Fibroblast of the aortic adventitia (primary cell): ENCODE measurements around the gene RANBP3. TPM values are rescaled to one million over a fixed set of nuclear protein-coding genes. Genes with fewer than 3 reads are reported as not detected.

ENCODE experiments used
- DNase-seq: peaks from one replicate; pipeline ENCODE4 v3.0.0-alpha.2; 2010; ENCODE audit warnings: low read depth
- H3K4me3 ChIP-seq: 2 replicates; pipeline ENCODE4 v1.5.1; 2011; ENCODE audit warnings: low read depth, mild to moderate bottlenecking, control low read depth, low read length, moderate library complexity
- total RNA-seq: library from RNA; depleted of rRNA; stranded (reverse); fragments of >200 nt; gene quantifications from 2 replicates; pipeline ENCODE4 v1.2.3, GENCODE V29; 2012; ENCODE audit warnings: low replicate concordance
- TF ChIP-seq, protein P1 (sequence below): IDR thresholded peaks from 2 replicates; pipeline ENCODE4 v1.5.1; 2011; ENCODE audit warnings: mild to moderate bottlenecking, low read length, control low read depth, inconsistent platforms; ENCODE audit not compliant: insufficient read depth

The RANBP3 gene
- total RNA-seq, 1 donor: 58.0 TPM

- TF ChIP-seq, protein P1, sequence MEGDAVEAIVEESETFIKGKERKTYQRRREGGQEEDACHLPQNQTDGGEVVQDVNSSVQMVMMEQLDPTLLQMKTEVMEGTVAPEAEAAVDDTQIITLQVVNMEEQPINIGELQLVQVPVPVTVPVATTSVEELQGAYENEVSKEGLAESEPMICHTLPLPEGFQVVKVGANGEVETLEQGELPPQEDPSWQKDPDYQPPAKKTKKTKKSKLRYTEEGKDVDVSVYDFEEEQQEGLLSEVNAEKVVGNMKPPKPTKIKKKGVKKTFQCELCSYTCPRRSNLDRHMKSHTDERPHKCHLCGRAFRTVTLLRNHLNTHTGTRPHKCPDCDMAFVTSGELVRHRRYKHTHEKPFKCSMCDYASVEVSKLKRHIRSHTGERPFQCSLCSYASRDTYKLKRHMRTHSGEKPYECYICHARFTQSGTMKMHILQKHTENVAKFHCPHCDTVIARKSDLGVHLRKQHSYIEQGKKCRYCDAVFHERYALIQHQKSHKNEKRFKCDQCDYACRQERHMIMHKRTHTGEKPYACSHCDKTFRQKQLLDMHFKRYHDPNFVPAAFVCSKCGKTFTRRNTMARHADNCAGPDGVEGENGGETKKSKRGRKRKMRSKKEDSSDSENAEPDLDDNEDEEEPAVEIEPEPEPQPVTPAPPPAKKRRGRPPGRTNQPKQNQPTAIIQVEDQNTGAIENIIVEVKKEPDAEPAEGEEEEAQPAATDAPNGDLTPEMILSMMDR: no peak
Measured at GRCh38 chr19:5943045-5943444, 34.9 kb downstream of the RANBP3 start.

GRCh38 chr19:5941673-5942072, 36.3 kb downstream of the RANBP3 start:
- no peak overlapping the region for H3K4me3 ChIP-seq
- TF ChIP-seq, protein P1: no peak
- DNase-seq: no peak

More at GRCh38 chr19:5943045-5943444, 34.9 kb downstream of the RANBP3 start:
- DNase-seq: no peak
- no peak overlapping the region for H3K4me3 ChIP-seq

DNA sequence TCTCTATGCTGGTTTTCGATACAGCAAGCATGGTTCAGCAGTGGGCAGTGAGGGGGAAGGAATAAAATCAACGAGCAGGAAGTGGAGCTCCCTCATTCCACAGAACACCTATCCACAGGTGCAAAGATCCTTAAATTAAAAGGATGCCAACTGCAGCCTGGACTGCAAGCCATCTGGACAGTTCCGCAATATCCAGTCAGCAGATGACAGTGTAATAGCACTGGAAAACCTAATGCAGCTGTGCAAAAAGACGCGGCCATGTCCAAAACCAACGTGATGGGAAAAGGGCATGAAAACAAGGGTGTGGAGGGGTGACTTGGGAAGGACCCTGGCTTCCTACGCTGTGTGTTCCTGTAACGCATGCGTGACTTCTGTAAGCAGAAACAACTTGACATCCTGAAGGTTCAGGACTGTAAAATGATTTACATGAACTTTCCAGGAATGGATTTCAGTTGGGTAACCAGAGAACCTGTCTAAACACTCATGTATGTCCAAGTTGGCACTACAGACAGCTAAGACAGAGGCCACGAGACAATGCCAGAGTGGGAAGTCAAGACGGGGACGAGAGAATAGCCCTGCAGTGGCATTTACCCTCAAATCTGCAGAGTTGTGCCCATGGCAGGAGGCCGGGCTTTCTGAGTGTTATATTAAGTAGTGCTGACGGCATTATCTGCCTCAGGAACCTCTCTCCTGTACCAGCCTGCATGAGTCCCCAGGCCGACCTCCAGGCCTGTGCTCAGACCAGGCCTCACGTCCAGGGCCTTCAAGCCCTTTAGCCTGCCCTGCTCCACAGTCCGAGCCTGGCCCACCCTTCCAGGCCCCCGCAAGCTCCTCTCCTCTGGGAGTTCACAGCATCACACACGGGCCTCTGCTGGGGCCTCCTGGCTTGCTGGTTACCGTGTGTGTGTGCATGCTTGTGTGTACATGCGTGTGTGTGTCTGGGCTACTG, 37.4 kb downstream of the RANBP3 start:
- TF ChIP-seq, protein P1: no peak

GRCh38 chr19:5937550-5937949, 40.4 kb downstream of the RANBP3 start:
- H3K4me3 ChIP-seq: no peak overlapping the region
- DNase-seq: no peak
- TF ChIP-seq, protein P1: no peak

More for the DNA sequence above, 37.4 kb downstream of the RANBP3 start:
- DNase-seq: no peak
- no peak overlapping the region for H3K4me3 ChIP-seq

- no peak overlapping the region for H3K4me3 ChIP-seq
- TF ChIP-seq, protein P1: no peak
Measured at GRCh38 chr19:5936292-5936592, 41.7 kb downstream of the RANBP3 start.

GRCh38 chr19:5935473-5936291, 42.3 kb downstream of the RANBP3 start:
- TF ChIP-seq, protein P1: no peak
- no peak overlapping the region for H3K4me3 ChIP-seq
- no peak for DNase-seq

More at GRCh38 chr19:5936292-5936592, 41.7 kb downstream of the RANBP3 start:
- no peak for DNase-seq
